Keratinocyte (primary cell): ENCODE measurements around the gene LIG1. TPM values are rescaled to one million over a fixed set of nuclear protein-coding genes. Genes with fewer than 3 reads are reported as not detected.

Experiments
- DNase-seq: peaks from one replicate; pipeline ENCODE4 v3.0.0-alpha.2; 2011; ENCODE audit warnings: low read depth, missing footprints, low spot score
- FAIRE-seq: peaks from 2 replicates; lab custom pipeline; 2011; peaks lifted over from hg19 to GRCh38; lab: Jason Lieb, UNC
- H2AFZ ChIP-seq: 2 replicates; pipeline ENCODE4 v1.6.0; 2012; ENCODE audit warnings: low read length, control low read depth, inconsistent platforms; ENCODE audit not compliant: control insufficient read depth
- H3K27ac ChIP-seq: 2 replicates; pipeline ENCODE4 v1.5.1; 2011; ENCODE audit warnings: low read length; ENCODE audit not compliant: control insufficient read depth, insufficient read depth
- H3K27me3 ChIP-seq: 3 replicates; pipeline ENCODE4 v1.6.0; 2011; ENCODE audit warnings: low read length; ENCODE audit not compliant: control insufficient read depth, insufficient read depth; ENCODE audit errors: extremely low read depth
- H3K36me3 ChIP-seq, 2 experiments: 2 replicates in 1 of 2; 3 replicates in 1 of 2; pipeline ENCODE4 v1.5.1; 2011; ENCODE audit warnings: low read length in 2 of 2, mild to moderate bottlenecking in 1 of 2; ENCODE audit not compliant: control insufficient read depth in 2 of 2, insufficient read depth in 2 of 2; ENCODE audit errors: extremely low read depth in 1 of 2
- H3K4me1 ChIP-seq: 3 replicates; pipeline ENCODE4 v1.5.1; 2011; ENCODE audit warnings: low read length; ENCODE audit not compliant: control insufficient read depth, insufficient read depth; ENCODE audit errors: extremely low read depth
- H3K4me2 ChIP-seq: 3 replicates; pipeline ENCODE4 v1.6.0; 2011; ENCODE audit warnings: low read depth, low read length; ENCODE audit not compliant: control insufficient read depth, insufficient read depth; ENCODE audit errors: extremely low read depth
- H3K4me3 ChIP-seq, 3 experiments: fragments of 200-600 bp in 1 of 3; sonication (generic) in 1 of 3; 2 replicates in 2 of 3; 3 replicates in 1 of 3; pipeline ENCODE4 v1.5.1; 2011 to 2016; ENCODE audit warnings: low read length in 3 of 3, mild to moderate bottlenecking in 3 of 3, control low read depth in 2 of 3, inconsistent platforms in 1 of 3, low read depth in 1 of 3, mixed read lengths in 1 of 3, mixed run types in 1 of 3, moderate library complexity in 1 of 3; ENCODE audit not compliant: control insufficient read depth in 2 of 3, insufficient read depth in 2 of 3; ENCODE audit errors: extremely low read depth in 1 of 3
- H3K79me2 ChIP-seq: 2 replicates; pipeline ENCODE4 v1.6.0; 2012; ENCODE audit warnings: low read length; ENCODE audit not compliant: control insufficient read depth, insufficient read depth
- H3K9ac ChIP-seq: 3 replicates; pipeline ENCODE4 v1.6.0; 2011; ENCODE audit warnings: low read length; ENCODE audit not compliant: control insufficient read depth, insufficient read depth; ENCODE audit errors: extremely low read depth
- H3K9me1 ChIP-seq: 3 replicates; pipeline ENCODE4 v1.6.0; 2011; ENCODE audit warnings: low read length; ENCODE audit not compliant: control insufficient read depth, insufficient read depth; ENCODE audit errors: extremely low read depth
- H3K9me3 ChIP-seq: 2 replicates; pipeline ENCODE4 v1.5.1; 2012; ENCODE audit warnings: low read depth, low read length; ENCODE audit not compliant: control insufficient read depth
- H4K20me1 ChIP-seq: 3 replicates; pipeline ENCODE4 v1.6.0; 2011; ENCODE audit warnings: low read length; ENCODE audit not compliant: control insufficient read depth, insufficient read depth; ENCODE audit errors: extremely low read depth
- CTCF ChIP-seq, 3 experiments: IDR thresholded peaks in 1 of 3; conservative IDR thresholded peaks in 1 of 3; optimal IDR thresholded peaks in 1 of 3; 2 replicates in 2 of 3; 3 replicates in 1 of 3; pipeline versions ENCODE3 to v1.5.1; 2011; ENCODE audit warnings: low read length in 3 of 3, mild to moderate bottlenecking in 3 of 3, moderate library complexity in 2 of 3, control low read depth in 1 of 3, inconsistent platforms in 1 of 3; ENCODE audit not compliant: insufficient read depth in 2 of 3; ENCODE audit errors: extremely low read depth in 1 of 3
- EZH2 ChIP-seq: IDR thresholded peaks from one replicate; pipeline ENCODE4 v1.6.1; 2012; ENCODE audit warnings: inconsistent platforms, mild to moderate bottlenecking, low read length, moderate library complexity
- dilution Hi-C: fragments of 300-500 bp; cut with MboI; formaldehyde crosslinking; loops from one replicate; pipeline ENCODE4 v1.7.0; 2020; ENCODE audit warnings: low sequenced_read_pairs; ENCODE audit not compliant: extremely low pct_ligation_motif_present
- polyA minus RNA-seq, 3 experiments: library from RNA; depleted of rRNA, polyadenylated mRNA; stranded (reverse); fragments of >200 nt; gene quantifications; 1 replicate in 1 of 3; 2 replicates in 1 of 3; 3 replicates in 1 of 3; pipeline ENCODE4 v1.2.3, GENCODE V29; 2011
- polyA plus RNA-seq, 5 experiments: library from polyadenylated mRNA; depleted of rRNA in 3 of 5; stranded (reverse) in 3 of 5; stranded (forward) in 1 of 5; unstranded in 1 of 5; fragments of >200 nt; gene quantifications; 1 replicate in 1 of 5; 2 replicates in 3 of 5; 3 replicates in 1 of 5; pipeline versions ENCODE4 v1.2.1 to v1.2.3, GENCODE V29; 2011 to 2012; ENCODE audit warnings: missing spikeins in 2 of 5, low read depth in 1 of 5, low replicate concordance in 1 of 5

LIG1 gene
- polyA plus RNA-seq (10.6 to 19.0 TPM (median 16.5 TPM) in 3 replicates), polyA minus RNA-seq (7.5 to 36.5 TPM (median 19.8 TPM) in 3 replicates)
- 14.2 TPM for polyA plus RNA-seq (2011; ENCODE audit: low read depth)
- polyA plus RNA-seq (2011; cell fraction: cytosol; rRNA removed) = 5.1 and 8.2 TPM in 2 replicates
- polyA plus RNA-seq (2011; cell fraction: nucleus; rRNA removed) = 20.7 and 27.7 TPM in 2 replicates
- polyA plus RNA-seq (2012; ENCODE audit: low replicate concordance) = 7.5 and 26.6 TPM in 2 replicates
- polyA minus RNA-seq (2011; cell fraction: cytosol; rRNA and poly(A)+ RNA removed) = 17.3 TPM
- polyA minus RNA-seq (2011; cell fraction: nucleus; rRNA and poly(A)+ RNA removed) = 12.3 and 14.5 TPM in 2 replicates

- peaks cover 38% of the 10 kb centered on the region for H3K79me2 ChIP-seq
- peak within 1 kb of the TSS; percentile 97 for H2AFZ ChIP-seq
- peak within 1 kb of the TSS; percentile 82 for H3K27ac ChIP-seq
- peak within 1 kb of the TSS; percentile 100 for H3K4me2 ChIP-seq
- TF ChIP-seq EZH2 (no peak), CTCF (optimal IDR thresholded peaks at IDR 0.05 in 1 of 3, IDR thresholded peaks at IDR 0.05 in 1 of 3, conservative IDR thresholded peaks at IDR 0.05 in 1 of 3; ENCODE audit: extremely low read depth in 1 of 3, insufficient read depth in 2 of 3, low read length in 3 of 3) (peak in 2 of 3 experiments; percentile 1 to 7)
- dilution Hi-C loops = no loop called here
- DNase-seq = peak; percentile 79
- peaks cover 12% of the 10 kb centered on the region for H3K4me1 ChIP-seq
- no peak for FAIRE-seq
- no peaks in the 10 kb centered on the region for H4K20me1 ChIP-seq
- no peaks in the 10 kb centered on the region for H3K9me3 ChIP-seq
- H3K9me1 ChIP-seq = no peaks in the 10 kb centered on the region
- no peaks in the 10 kb centered on the region for H3K27me3 ChIP-seq
- H3K36me3 ChIP-seq = peaks cover 3 to 8% of the 10 kb centered on the region in 2 experiments
- H3K9ac ChIP-seq = peak within 1 kb of the TSS; percentile 89
- peak within 1 kb of the TSS; percentile 84 to 96 (median 92) for H3K4me3 ChIP-seq
These were observed at the start of gene LIG1, which contains the start of gene ZSWIM9 for GRCh38 chr19:48169939-48170803. LIG1 (minus strand) TSS chr19:48170344; CDS start chr19:48165566, 4,778 bp downstream. ZSWIM9 (plus strand) TSS chr19:48170680; CDS start chr19:48171803, 1,123 bp downstream.

- no peaks in the 10 kb centered on the region for H3K36me3 ChIP-seq
- no peak overlapping the region for H3K9ac ChIP-seq
- FAIRE-seq = no peak
- no peaks in the 10 kb centered on the region for H4K20me1 ChIP-seq
- DNase-seq = no peak
- H3K27ac ChIP-seq = no peak overlapping the region
- H3K4me1 ChIP-seq = no peaks in the 10 kb centered on the region
- H3K9me1 ChIP-seq = no peaks in the 10 kb centered on the region
- H3K27me3 ChIP-seq = no peaks in the 10 kb centered on the region
- TF ChIP-seq EZH2 (no peak), CTCF (optimal IDR thresholded peaks at IDR 0.05 in 1 of 3, IDR thresholded peaks at IDR 0.05 in 1 of 3, conservative IDR thresholded peaks at IDR 0.05 in 1 of 3; ENCODE audit: extremely low read depth in 1 of 3, insufficient read depth in 2 of 3, low read length in 3 of 3) (no peak)
- H3K79me2 ChIP-seq = no peaks in the 10 kb centered on the region
- no peak overlapping the region for H2AFZ ChIP-seq
- dilution Hi-C loops = no loop called here
- H3K4me3 ChIP-seq = no peak overlapping the region
- no peak overlapping the region for H3K4me2 ChIP-seq
- H3K9me3 ChIP-seq = no peaks in the 10 kb centered on the region
These were observed 48.9 kb upstream of the LIG1 start for GRCh38 chr19:48218997-48219396.
